ENCODE measurements around the gene PPARD. TPM values are rescaled to one million over a fixed set of nuclear protein-coding genes. Genes with fewer than 3 reads are reported as not detected.

The PPARD gene
- total RNA-seq, 1 donor from 2014 or later = 9.9 TPM

DNA sequence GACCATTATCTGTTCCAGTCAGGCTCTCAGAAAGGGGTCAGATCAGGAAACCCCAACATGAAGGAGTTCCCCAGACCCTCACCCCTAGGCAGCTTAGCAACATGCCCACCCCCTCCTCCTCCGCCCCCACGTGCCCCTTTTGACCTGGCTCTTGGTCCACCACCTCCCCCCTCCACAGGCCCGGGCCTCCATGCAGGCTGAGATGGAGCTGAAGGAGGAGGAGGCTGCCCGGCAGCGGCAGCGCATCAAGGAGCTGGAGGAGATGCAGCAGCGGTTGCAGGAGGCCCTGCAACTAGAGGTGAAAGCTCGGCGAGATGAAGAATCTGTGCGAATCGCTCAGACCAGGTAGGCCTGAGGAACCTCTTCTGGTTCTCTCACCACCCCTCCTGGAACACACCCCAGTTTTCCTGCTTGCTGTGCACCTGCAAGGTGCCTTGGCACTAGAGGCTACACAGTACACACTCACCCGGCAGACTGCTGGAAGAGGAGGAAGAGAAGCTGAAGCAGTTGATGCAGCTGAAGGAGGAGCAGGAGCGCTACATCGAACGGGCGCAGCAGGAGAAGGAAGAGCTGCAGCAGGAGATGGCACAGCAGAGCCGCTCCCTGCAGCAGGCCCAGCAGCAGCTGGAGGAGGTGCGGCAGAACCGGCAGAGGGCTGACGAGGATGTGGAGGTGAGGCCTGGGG, 22.9 kb upstream of the PPARD start:
- Histone ChIP-seq H3K4me2 (ENCODE audit: low read length) (no peak overlapping the region), H3K4me1 (ENCODE audit: insufficient read depth, low read length) (peaks cover 9% of the 10 kb centered on the region), H3K79me2 (ENCODE audit: insufficient read depth, low read length) (no peaks in the 10 kb centered on the region), H4K20me1 (ENCODE audit: insufficient read depth, low read length) (no peaks in the 10 kb centered on the region), H3K9me3 (ENCODE audit: insufficient read depth, low read depth, low read length) (no peaks in the 10 kb centered on the region), H3K4me3 (ENCODE audit: insufficient read depth, low read depth, low read length) (no peak overlapping the region), H3K27ac (ENCODE audit: low read depth, low read length) (no peak overlapping the region), H2AFZ (ENCODE audit: low read depth, low read length) (no peak overlapping the region), H3K9ac (ENCODE audit: low read length) (no peak overlapping the region), H3K36me3 (ENCODE audit: insufficient read depth, low read length) (no peaks in the 10 kb centered on the region), H3K27me3 (ENCODE audit: insufficient read depth, low read length) (peaks cover 10% of the 10 kb centered on the region)
- H3K27ac Mint-ChIP-seq (ENCODE audit: unreplicated experiment) = no peak overlapping the region
- H3K36me3 Mint-ChIP-seq (ENCODE audit: low read depth, unreplicated experiment) = peaks cover 10% of the 10 kb centered on the region
- no peak overlapping the region for H3K4me3 Mint-ChIP-seq (ENCODE audit: unreplicated experiment)
- FAIRE-seq (no peak), DNase-seq (ENCODE audit: low read depth) (no peak)
- H3K9me3 Mint-ChIP-seq (ENCODE audit: unreplicated experiment) = no peaks in the 10 kb centered on the region
- no peak for TF ChIP-seq EZH2 (IDR thresholded peaks at IDR 0.05; ENCODE audit: insufficient read depth, low read length)
- TF ChIP-seq, protein P1, sequence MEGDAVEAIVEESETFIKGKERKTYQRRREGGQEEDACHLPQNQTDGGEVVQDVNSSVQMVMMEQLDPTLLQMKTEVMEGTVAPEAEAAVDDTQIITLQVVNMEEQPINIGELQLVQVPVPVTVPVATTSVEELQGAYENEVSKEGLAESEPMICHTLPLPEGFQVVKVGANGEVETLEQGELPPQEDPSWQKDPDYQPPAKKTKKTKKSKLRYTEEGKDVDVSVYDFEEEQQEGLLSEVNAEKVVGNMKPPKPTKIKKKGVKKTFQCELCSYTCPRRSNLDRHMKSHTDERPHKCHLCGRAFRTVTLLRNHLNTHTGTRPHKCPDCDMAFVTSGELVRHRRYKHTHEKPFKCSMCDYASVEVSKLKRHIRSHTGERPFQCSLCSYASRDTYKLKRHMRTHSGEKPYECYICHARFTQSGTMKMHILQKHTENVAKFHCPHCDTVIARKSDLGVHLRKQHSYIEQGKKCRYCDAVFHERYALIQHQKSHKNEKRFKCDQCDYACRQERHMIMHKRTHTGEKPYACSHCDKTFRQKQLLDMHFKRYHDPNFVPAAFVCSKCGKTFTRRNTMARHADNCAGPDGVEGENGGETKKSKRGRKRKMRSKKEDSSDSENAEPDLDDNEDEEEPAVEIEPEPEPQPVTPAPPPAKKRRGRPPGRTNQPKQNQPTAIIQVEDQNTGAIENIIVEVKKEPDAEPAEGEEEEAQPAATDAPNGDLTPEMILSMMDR (IDR thresholded peaks at IDR 0.05; ENCODE audit: insufficient read depth, low read depth, low read length) = no peak
- peaks cover 1% of the 10 kb centered on the region for H3K4me1 Mint-ChIP-seq (ENCODE audit: low read depth, unreplicated experiment)
- peaks cover 37% of the 10 kb centered on the region for H3K27me3 Mint-ChIP-seq (ENCODE audit: low read depth, unreplicated experiment)

DNA sequence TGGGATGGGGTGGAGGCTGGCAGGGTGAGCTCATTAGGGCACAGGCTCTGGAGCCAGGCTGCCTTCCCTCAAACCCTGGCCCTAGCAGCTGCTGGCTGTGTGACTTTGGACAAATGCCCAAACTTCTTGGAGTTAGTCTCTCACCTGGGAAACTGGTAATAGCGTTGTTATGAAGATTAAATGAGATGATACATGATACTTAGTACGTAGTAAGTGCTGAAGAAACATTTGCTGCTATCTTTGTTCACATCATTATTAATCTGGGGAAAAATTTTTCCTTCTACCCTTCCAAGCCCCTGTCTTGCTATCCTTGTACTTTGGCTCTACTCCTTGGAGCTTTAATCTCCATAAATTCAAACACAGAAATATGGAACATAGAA, 22.3 kb upstream of the PPARD start:
- Mint-ChIP-seq H3K27me3 (ENCODE audit: low read depth, unreplicated experiment) (peaks cover 37% of the 10 kb centered on the region), H3K9me3 (ENCODE audit: unreplicated experiment) (no peaks in the 10 kb centered on the region), H3K36me3 (ENCODE audit: low read depth, unreplicated experiment) (peaks cover 10% of the 10 kb centered on the region), H3K4me1 (ENCODE audit: low read depth, unreplicated experiment) (peaks cover 1% of the 10 kb centered on the region), H3K27ac (ENCODE audit: unreplicated experiment) (no peak overlapping the region), H3K4me3 (ENCODE audit: unreplicated experiment) (no peak overlapping the region)
- no peak overlapping the region for H3K27ac ChIP-seq (ENCODE audit: low read depth, low read length)
- H3K36me3 ChIP-seq (ENCODE audit: insufficient read depth, low read length) = no peaks in the 10 kb centered on the region
- H3K4me2 ChIP-seq (ENCODE audit: low read length) = no peak overlapping the region
- H3K9me3 ChIP-seq (ENCODE audit: insufficient read depth, low read depth, low read length) = no peaks in the 10 kb centered on the region
- no peak for DNase-seq (ENCODE audit: low read depth)
- no peaks in the 10 kb centered on the region for H3K79me2 ChIP-seq (ENCODE audit: insufficient read depth, low read length)
- TF ChIP-seq, protein P1 (IDR thresholded peaks at IDR 0.05; ENCODE audit: insufficient read depth, low read depth, low read length) = no peak
- TF ChIP-seq EZH2 (IDR thresholded peaks at IDR 0.05; ENCODE audit: insufficient read depth, low read length) = no peak
- H3K9ac ChIP-seq (ENCODE audit: low read length) = no peak overlapping the region
- peaks cover 9% of the 10 kb centered on the region for H3K4me1 ChIP-seq (ENCODE audit: insufficient read depth, low read length)
- no peak overlapping the region for H2AFZ ChIP-seq (ENCODE audit: low read depth, low read length)
- H4K20me1 ChIP-seq (ENCODE audit: insufficient read depth, low read length) = no peaks in the 10 kb centered on the region
- H3K4me3 ChIP-seq (ENCODE audit: insufficient read depth, low read depth, low read length) = no peak overlapping the region
- FAIRE-seq = no peak
- H3K27me3 ChIP-seq (ENCODE audit: insufficient read depth, low read length) = peaks cover 8% of the 10 kb centered on the region

DNA sequence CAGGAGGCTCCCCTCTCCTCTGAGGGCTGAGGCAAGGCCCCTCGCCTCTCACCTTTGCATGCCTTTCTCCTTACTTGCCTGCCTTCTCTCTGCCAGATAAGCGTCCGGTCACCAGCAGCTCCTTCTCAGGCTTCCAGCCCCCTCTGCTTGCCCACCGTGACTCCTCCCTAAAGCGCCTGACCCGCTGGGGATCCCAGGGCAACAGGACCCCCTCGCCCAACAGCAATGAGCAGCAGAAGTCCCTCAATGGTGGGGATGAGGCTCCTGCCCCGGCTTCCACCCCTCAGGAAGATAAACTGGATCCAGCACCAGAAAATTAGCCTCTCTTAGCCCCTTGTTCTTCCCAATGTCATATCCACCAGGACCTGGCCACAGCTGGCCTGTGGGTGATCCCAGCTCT, 21.3 kb upstream of the PPARD start:
- Histone ChIP-seq H3K27me3 (ENCODE audit: insufficient read depth, low read length) (peaks cover 5% of the 10 kb centered on the region), H3K4me3 (ENCODE audit: insufficient read depth, low read depth, low read length) (no peak overlapping the region), H3K9me3 (ENCODE audit: insufficient read depth, low read depth, low read length) (no peaks in the 10 kb centered on the region), H4K20me1 (ENCODE audit: insufficient read depth, low read length) (no peaks in the 10 kb centered on the region), H3K36me3 (ENCODE audit: insufficient read depth, low read length) (no peaks in the 10 kb centered on the region), H3K27ac (ENCODE audit: low read depth, low read length) (no peak overlapping the region), H3K79me2 (ENCODE audit: insufficient read depth, low read length) (no peaks in the 10 kb centered on the region), H3K4me1 (ENCODE audit: insufficient read depth, low read length) (peaks cover 9% of the 10 kb centered on the region), H3K4me2 (ENCODE audit: low read length) (no peak overlapping the region), H3K9ac (ENCODE audit: low read length) (no peak overlapping the region), H2AFZ (ENCODE audit: low read depth, low read length) (no peak overlapping the region)
- Mint-ChIP-seq H3K4me1 (ENCODE audit: low read depth, unreplicated experiment) (peaks cover 1% of the 10 kb centered on the region), H3K27me3 (ENCODE audit: low read depth, unreplicated experiment) (peaks cover 36% of the 10 kb centered on the region), H3K4me3 (ENCODE audit: unreplicated experiment) (no peak overlapping the region), H3K9me3 (ENCODE audit: unreplicated experiment) (no peaks in the 10 kb centered on the region), H3K36me3 (ENCODE audit: low read depth, unreplicated experiment) (peaks cover 10% of the 10 kb centered on the region), H3K27ac (ENCODE audit: unreplicated experiment) (no peak overlapping the region)
- FAIRE-seq (no peak), DNase-seq (ENCODE audit: low read depth) (no peak)
- no peak for TF ChIP-seq EZH2 (IDR thresholded peaks at IDR 0.05; ENCODE audit: insufficient read depth, low read length)
- TF ChIP-seq, protein P1 (IDR thresholded peaks at IDR 0.05; ENCODE audit: insufficient read depth, low read depth, low read length) = no peak
